ENCODE data around the gene GNAO1.

GRCh38 chr16:56244612-56245011 lies 53.3 kb downstream of the GNAO1 start:
- TF ChIP-seq CTCF (IDR thresholded peaks at IDR 0.05) (no peak), POLR2A (IDR thresholded peaks at IDR 0.05) (no peak)
